Endothelial cell of umbilical vein (primary cell): ENCODE data around the gene MAML2. TPM values are rescaled to one million over a fixed set of nuclear protein-coding genes. Genes with fewer than 3 reads are reported as not detected.

Experiments
- BruUV-seq: library from RNA; stranded (reverse); fragments of 400-500 nt; replicated peaks from 2 replicates; lab custom pipeline; 2021; lab: Mats Ljungman, UMichigan
- CTCF ChIA-PET: fragments of 300-600, 350-600 bp; sonication (Branson Sonifier 250); formaldehyde crosslinking; loops from one replicate; lab custom pipeline; 2021; ENCODE audit warnings: antibody characterized with exemption, inconsistent platforms; lab: Charles Lee
- POLR2A ChIA-PET: fragments of 300-600, 350-600 bp; sonication (Branson Sonifier 250); formaldehyde crosslinking; loops from one replicate; lab custom pipeline; 2021; ENCODE audit warnings: antibody characterized with exemption, inconsistent platforms; lab: Charles Lee
- DNase-seq: peaks from one replicate; pipeline ENCODE4 v3.0.0-alpha.2; 2011; ENCODE audit warnings: low read depth, low spot score
- FAIRE-seq: peaks from 2 replicates; lab custom pipeline; 2011; peaks lifted over from hg19 to GRCh38; lab: Jason Lieb, UNC
- H2AFZ ChIP-seq: 2 replicates; pipeline ENCODE4 v1.6.0; 2012; ENCODE audit warnings: low read depth, low read length, control low read depth, inconsistent platforms
- H3K27ac ChIP-seq: 2 replicates; pipeline ENCODE4 v1.5.1; 2011; ENCODE audit warnings: low read depth, mild to moderate bottlenecking, control low read depth, low read length, moderate library complexity; ENCODE audit not compliant: insufficient read depth
- H3K27me3 ChIP-seq, 2 experiments: 2 replicates each; pipeline versions ENCODE4 v1.6.0 to v1.6.1; 2011; ENCODE audit warnings: low read length in 2 of 2, mixed read lengths in 1 of 2; ENCODE audit not compliant: control insufficient read depth in 2 of 2, insufficient read depth in 2 of 2
- H3K36me3 ChIP-seq, 2 experiments: 2 replicates in 1 of 2; 3 replicates in 1 of 2; pipeline ENCODE4 v1.5.1; 2011; ENCODE audit warnings: low read length in 2 of 2, mild to moderate bottlenecking in 1 of 2, moderate library complexity in 1 of 2; ENCODE audit not compliant: control insufficient read depth in 2 of 2, insufficient read depth in 2 of 2; ENCODE audit errors: extremely low read depth in 1 of 2
- H3K4me1 ChIP-seq: 3 replicates; pipeline ENCODE4 v1.5.1; 2011; ENCODE audit warnings: mild to moderate bottlenecking, low read length; ENCODE audit not compliant: control insufficient read depth, insufficient read depth; ENCODE audit errors: extremely low read depth
- H3K4me2 ChIP-seq: 2 replicates; pipeline ENCODE4 v1.6.1; 2011; ENCODE audit warnings: low read length, control low read depth, mixed read lengths; ENCODE audit not compliant: insufficient read depth
- H3K4me3 ChIP-seq, 3 experiments: fragments of 200-600 bp in 1 of 3; sonication (generic), shearing (Covaris generic) in 1 of 3; replicated peaks in 1 of 3; 2 replicates each; pipeline ENCODE4 v1.5.1; 2011 to 2016; ENCODE audit warnings: control low read depth in 3 of 3, low read length in 3 of 3, mild to moderate bottlenecking in 2 of 3, inconsistent platforms in 1 of 3, low read depth in 1 of 3, moderate library complexity in 1 of 3; ENCODE audit not compliant: insufficient read depth in 1 of 3
- H3K79me2 ChIP-seq: 2 replicates; pipeline ENCODE4 v1.6.0; 2012; ENCODE audit warnings: low read length, inconsistent platforms; ENCODE audit not compliant: control insufficient read depth, insufficient read depth
- H3K9ac ChIP-seq: replicated peaks from 2 replicates; pipeline ENCODE3; 2011; ENCODE audit warnings: low read length, control low read depth; ENCODE audit not compliant: insufficient read depth; ENCODE audit errors: extremely low read depth
- H3K9me1 ChIP-seq: replicated peaks from 3 replicates; pipeline ENCODE4 v1.6.0; 2011; ENCODE audit warnings: mild to moderate bottlenecking, low read length; ENCODE audit not compliant: control insufficient read depth, insufficient read depth; ENCODE audit errors: extremely low read depth
- H3K9me3 ChIP-seq: replicated peaks from 2 replicates; pipeline ENCODE4 v1.5.1; 2012; ENCODE audit warnings: low read length, inconsistent platforms; ENCODE audit not compliant: control insufficient read depth, insufficient read depth
- H4K20me1 ChIP-seq: replicated peaks from 2 replicates; pipeline ENCODE3; 2011; ENCODE audit warnings: mild to moderate bottlenecking, low read length; ENCODE audit not compliant: control insufficient read depth, insufficient read depth; ENCODE audit errors: extremely low read depth
- CTCF ChIP-seq, 2 donors: IDR thresholded peaks; 1 replicate in 1 of 2; 2 replicates in 1 of 2; pipeline ENCODE4 v1.5.1; 2011; ENCODE audit warnings: low read length in 2 of 2, mild to moderate bottlenecking in 2 of 2, moderate library complexity in 2 of 2, control low read depth in 1 of 2, inconsistent platforms in 1 of 2, low read depth in 1 of 2; ENCODE audit not compliant: insufficient read depth in 1 of 2; ENCODE audit errors: extremely low read depth in 1 of 2
- EZH2 ChIP-seq: IDR thresholded peaks from 2 replicates; pipeline ENCODE4 v1.6.1; 2012; ENCODE audit warnings: borderline replicate concordance, low read depth, mild to moderate bottlenecking, moderate library complexity, low read length, inconsistent platforms; ENCODE audit not compliant: severe bottlenecking
- FOS ChIP-seq: IDR thresholded peaks from 2 replicates; pipeline ENCODE4 v1.6.1; 2011; ENCODE audit warnings: mild to moderate bottlenecking, low read length, moderate library complexity, borderline replicate concordance; ENCODE audit not compliant: insufficient read depth
- GATA2 ChIP-seq: IDR thresholded peaks from 2 replicates; pipeline ENCODE4 v1.7.0; 2011; ENCODE audit warnings: low read depth, mild to moderate bottlenecking, moderate library complexity, mixed read lengths, low read length; ENCODE audit not compliant: insufficient read length, insufficient read depth
- JUN ChIP-seq: IDR thresholded peaks from 2 replicates; pipeline ENCODE4 v1.6.1; 2011; ENCODE audit warnings: borderline replicate concordance, low read depth; ENCODE audit not compliant: insufficient read length, insufficient read depth
- MAX ChIP-seq: IDR thresholded peaks from 2 replicates; pipeline ENCODE4 v1.6.1; 2011; ENCODE audit not compliant: insufficient read depth, insufficient read length
- MYC ChIP-seq: IDR thresholded peaks from one replicate; pipeline ENCODE4 v1.6.1; 2011; ENCODE audit warnings: mild to moderate bottlenecking, low read depth, low read length
- POLR2A ChIP-seq: IDR thresholded peaks from 2 replicates; pipeline ENCODE4 v1.6.1; 2012; ENCODE audit warnings: low read depth, mild to moderate bottlenecking, control low read depth, low read length
- POLR2AphosphoS5 ChIP-seq: IDR thresholded peaks from 2 replicates; pipeline ENCODE4 v1.6.1; 2012; ENCODE audit warnings: low read depth, mild to moderate bottlenecking, control low read depth, low read length, moderate library complexity; ENCODE audit not compliant: insufficient read depth
- dilution Hi-C: fragments of 300-500 bp; cut with MboI; formaldehyde crosslinking; loops from one replicate; pipeline ENCODE4 v1.15.0; 2019; ENCODE audit warnings: low sequenced_read_pairs; ENCODE audit not compliant: extremely low pct_ligation_motif_present
- intact Hi-C: fragments of 100-400 bp; cut with micrococcal nuclease; formaldehyde crosslinking; loops from one replicate; pipeline ENCODE4 v1.10.0; 2022
- polyA plus RNA-seq, 4 experiments: library from polyadenylated mRNA; depleted of rRNA in 3 of 4; stranded (reverse) in 3 of 4; unstranded in 1 of 4; fragments of >200 nt; gene quantifications; 2 replicates each; pipeline versions ENCODE4 v1.2.1 to v1.2.3, GENCODE V29; 2011 to 2012; ENCODE audit warnings: missing spikeins in 1 of 4
- total RNA-seq: library from RNA; stranded (reverse); gene quantifications from 2 replicates; pipeline ENCODE4 v1.2.3, GENCODE V29; 2021

The MAML2 gene
- total and polyA plus RNA-seq, 2 donors (not counting 3 experiments of a cell fraction or from before 2014, with no cell fraction given): 12.4 to 16.8 TPM

DNA sequence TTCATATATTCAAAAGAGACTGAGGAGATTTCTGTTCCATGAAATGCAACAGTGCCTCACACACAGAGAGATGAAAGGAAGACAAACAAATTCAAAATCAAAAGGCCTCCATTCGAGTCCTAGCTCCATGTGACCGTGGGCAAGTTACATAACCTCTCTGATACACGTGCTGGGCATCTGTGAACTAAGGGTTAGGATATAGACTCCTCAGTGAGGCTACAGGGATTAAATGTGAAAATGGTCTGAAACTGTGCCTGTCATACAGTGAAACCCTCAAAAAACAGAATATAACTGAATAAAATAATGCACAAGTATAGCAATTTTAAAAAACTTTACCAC lies 307.3 kb downstream of the MAML2 start:
- no peak for TF ChIP-seq EZH2
- no peak for TF ChIP-seq FOS
- no peak for TF ChIP-seq MAX
- no peak for TF ChIP-seq JUN
- TF ChIP-seq GATA2: no peak
- TF ChIP-seq POLR2A: no peak
- H3K9ac ChIP-seq: no peak overlapping the region

DNA sequence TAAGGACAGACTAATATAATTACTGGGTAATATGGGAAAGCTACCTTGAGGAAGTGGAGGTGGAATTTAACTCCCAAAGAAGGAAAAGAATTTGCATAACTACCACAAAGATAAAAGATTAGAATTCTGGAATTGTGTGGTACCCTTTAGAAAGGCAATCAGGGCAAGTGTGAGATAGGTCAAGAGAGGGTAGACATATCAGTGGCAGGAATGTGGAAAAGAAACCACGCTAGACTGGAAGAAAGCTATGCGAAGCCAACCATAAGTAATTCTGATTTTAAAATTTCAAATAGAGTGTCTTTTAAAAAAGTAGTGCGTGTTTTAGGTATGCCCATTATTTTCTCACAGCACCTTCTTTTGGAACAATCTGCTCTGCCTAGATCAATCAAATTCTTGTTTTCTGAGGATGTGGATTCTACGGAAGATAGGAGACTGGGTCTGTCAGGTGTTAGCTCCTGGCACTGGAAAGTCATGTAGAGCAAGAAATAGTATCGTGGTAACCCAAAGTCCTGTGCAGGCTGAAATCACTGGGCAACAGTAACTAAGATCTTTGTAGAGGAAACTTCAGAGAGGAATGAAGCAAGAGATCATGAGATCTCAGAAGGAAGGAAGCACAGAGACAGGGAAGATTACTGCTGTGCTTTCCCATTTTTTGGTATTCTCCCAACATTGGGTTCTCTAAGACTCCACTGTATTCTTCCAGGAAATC lies 307.8 kb downstream of the MAML2 start:
- intact Hi-C loops: no loop called here

More for the DNA sequence above, 307.3 kb downstream of the MAML2 start:
- Histone ChIP-seq H3K4me3 (no peak overlapping the region), H4K20me1 (no peaks in the 10 kb centered on the region), H3K4me2 (no peak overlapping the region), H3K36me3 (no peaks in the 10 kb centered on the region), H3K27ac (no peak overlapping the region), H3K9me1 (no peaks in the 10 kb centered on the region), H3K4me1 (no peaks in the 10 kb centered on the region), H3K9me3 (no peaks in the 10 kb centered on the region), H3K27me3 (no peaks in the 10 kb centered on the region), H2AFZ (no peak overlapping the region), H3K79me2 (no peaks in the 10 kb centered on the region)
- intact Hi-C loops (no loop called here), dilution Hi-C loops (no loop called here)
- BruUV-seq: no TSS peak
- FAIRE-seq (no peak), DNase-seq (no peak)
- POLR2A ChIA-PET: no interaction called here
- CTCF ChIA-PET: interaction anchor here (0.6 to 2.3 kb wide), 3 partner anchors 19 to 358 kb away, joined by 3 to 8 read pairs (median 4); no protein-coding TSS in a partner anchor

More for the DNA sequence above, 307.8 kb downstream of the MAML2 start:
- Histone ChIP-seq H4K20me1 (no peaks in the 10 kb centered on the region), H3K4me1 (no peaks in the 10 kb centered on the region), H3K4me3 (no peak overlapping the region), H3K79me2 (no peaks in the 10 kb centered on the region), H3K9me1 (no peaks in the 10 kb centered on the region), H3K27me3 (no peaks in the 10 kb centered on the region), H3K27ac (no peak overlapping the region), H2AFZ (no peak overlapping the region), H3K36me3 (no peaks in the 10 kb centered on the region), H3K4me2 (no peak overlapping the region), H3K9me3 (no peaks in the 10 kb centered on the region), H3K9ac (no peak overlapping the region)
- POLR2A ChIA-PET: no interaction called here
- no TSS peak for BruUV-seq
- dilution Hi-C loops: no loop called here
- CTCF ChIA-PET: interaction anchor here (0.8 to 2.3 kb wide), 2 partner anchors 13 to 359 kb away, joined by 3 to 8 read pairs; no protein-coding TSS in a partner anchor
- DNase-seq: no peak
- TF ChIP-seq EZH2 (no peak), MYC (no peak), FOS (no peak), POLR2AphosphoS5 (no peak), MAX (no peak), JUN (no peak), GATA2 (no peak), CTCF (IDR thresholded peaks at IDR 0.05; ENCODE audit: extremely low read depth in 1 of 2, insufficient read depth in 1 of 2, low read depth in 1 of 2, low read length in 2 of 2) (no peak), POLR2A (no peak)
- no peak for FAIRE-seq
